ENCODE data around the gene TRAPPC2L. TPM values are rescaled to one million over a fixed set of nuclear protein-coding genes. Genes with fewer than 3 reads are reported as not detected.

TRAPPC2L gene
- total RNA-seq, 1 experiment from 2014 or later: 94.1 TPM

GRCh38 chr16:88831838-88832237 is 25.1 kb upstream of the TRAPPC2L start:
- DNase-seq (ENCODE audit: low read depth, low spot score) (no peak), ATAC-seq (peak; percentile 63)
- Histone ChIP-seq H3K9ac (ENCODE audit: low read length) (no peak overlapping the region), H4K20me1 (ENCODE audit: insufficient read depth) (no peaks in the 10 kb centered on the region), H3K27me3 (ENCODE audit: insufficient read depth, low read length) (no peaks in the 10 kb centered on the region), H3K4me1 (ENCODE audit: control insufficient read depth in 1 of 2, insufficient read depth in 2 of 2, low read length in 2 of 2) (peaks cover 0 to 4% of the 10 kb centered on the region in 2 experiments; a peak in 1 of 4 replicates), H2AFZ (ENCODE audit: low read depth, low read length, poor library complexity, severe bottlenecking) (no peak overlapping the region), H3K4me3 (replicated peaks in 1 of 2; ENCODE audit: low read depth in 1 of 2, low read length in 2 of 2) (no peak overlapping the region), H3K4me2 (ENCODE audit: low read length) (no peak overlapping the region), H3K9me3 (ENCODE audit: control insufficient read depth in 1 of 2, insufficient read depth in 1 of 2, low read depth in 1 of 2, low read length in 2 of 2) (no peaks in the 10 kb centered on the region), H3K36me3 (ENCODE audit: control insufficient read depth in 1 of 2, insufficient read depth in 2 of 2, low read length in 2 of 2) (no peaks in the 10 kb centered on the region), H3K9me2 (ENCODE audit: insufficient read depth) (no peaks in the 10 kb centered on the region), H3K79me2 (ENCODE audit: insufficient read depth, low read length) (no peaks in the 10 kb centered on the region), H3K27ac (ENCODE audit: low read depth, low read length) (no peak overlapping the region)
- POLR2A ChIA-PET: no interaction called here
- TF ChIP-seq CTCF (IDR thresholded peaks at IDR 0.05 in 2 of 3, conservative IDR thresholded peaks at IDR 0.05 in 1 of 3; ENCODE audit: borderline replicate concordance in 1 of 3, insufficient read depth in 1 of 3, low read depth in 2 of 3, low read length in 2 of 3) (peak in 2 of 3 experiments; percentile 13 to 18; a peak in 3 of 6 replicates), SIN3A (IDR thresholded peaks at IDR 0.05; ENCODE audit: low read depth) (no peak), RAD21 (IDR thresholded peaks at IDR 0.05; ENCODE audit: low read depth) (no peak), EZH2 (IDR thresholded peaks at IDR 0.05) (no peak)
- CTCF ChIA-PET: no interaction called here
- BruUV-seq (replicated peaks): no TSS peak
- intact Hi-C loops (cut with micrococcal nuclease): no loop called here
- RAD21 ChIA-PET (ENCODE audit: low non-redundant PET in 1 of 2, low total read pairs in 2 of 2, uncharacterized antibody in 2 of 2, unreplicated experiment in 2 of 2): no interaction called here

DNA sequence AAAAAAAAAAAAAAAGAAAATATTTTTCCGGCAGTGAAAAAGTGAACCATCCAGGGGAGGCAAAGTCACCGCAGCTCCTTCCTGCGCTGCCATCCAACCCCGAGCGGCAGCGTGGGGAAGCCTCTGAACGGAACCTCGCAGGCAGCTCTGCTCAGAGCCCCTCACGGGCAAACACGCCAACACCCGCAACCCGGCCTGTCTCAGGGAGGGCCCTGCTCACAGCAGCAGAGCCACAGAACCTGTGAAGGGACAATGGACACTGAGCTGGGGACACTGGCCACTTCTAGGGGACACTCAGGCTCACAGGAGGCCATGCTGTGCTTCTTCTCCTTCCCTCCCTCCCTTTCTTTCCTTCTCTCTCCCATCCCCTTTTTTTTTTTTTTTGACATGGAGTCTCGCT is 23.8 kb upstream of the TRAPPC2L start:
- no peaks in the 10 kb centered on the region for H3K79me2 ChIP-seq (ENCODE audit: insufficient read depth, low read length)
- no TSS peak for BruUV-seq (replicated peaks)
- POLR2A ChIA-PET: no interaction called here

More for the DNA sequence above, 23.8 kb upstream of the TRAPPC2L start:
- intact Hi-C loops (cut with micrococcal nuclease): no loop called here
- H2AFZ ChIP-seq (ENCODE audit: low read depth, low read length, poor library complexity, severe bottlenecking): no peak overlapping the region
- ChIA-PET CTCF (interaction anchor here (1.1 kb wide), 1 partner anchor 25 kb away, joined by 4 read pairs; no protein-coding TSS in a partner anchor), RAD21 (ENCODE audit: low non-redundant PET in 1 of 2, low total read pairs in 2 of 2, uncharacterized antibody in 2 of 2, unreplicated experiment in 2 of 2) (no interaction called here)
- H3K4me2 ChIP-seq (ENCODE audit: low read length): no peak overlapping the region
- no peaks in the 10 kb centered on the region for H3K27me3 ChIP-seq (ENCODE audit: insufficient read depth, low read length)
- peaks cover 0 to 4% of the 10 kb centered on the region in 2 experiments; a peak in 1 of 4 replicates for H3K4me1 ChIP-seq (ENCODE audit: control insufficient read depth in 1 of 2, insufficient read depth in 2 of 2, low read length in 2 of 2)
- DNase-seq (ENCODE audit: low read depth, low spot score): no peak
- no peak for ATAC-seq
- no peaks in the 10 kb centered on the region for H3K9me2 ChIP-seq (ENCODE audit: insufficient read depth)
- no peaks in the 10 kb centered on the region for H4K20me1 ChIP-seq (ENCODE audit: insufficient read depth)
- no peak overlapping the region for H3K9ac ChIP-seq (ENCODE audit: low read length)
- H3K4me3 ChIP-seq (replicated peaks in 1 of 2; ENCODE audit: low read depth in 1 of 2, low read length in 2 of 2): no peak overlapping the region
- no peaks in the 10 kb centered on the region for H3K9me3 ChIP-seq (ENCODE audit: control insufficient read depth in 1 of 2, insufficient read depth in 1 of 2, low read depth in 1 of 2, low read length in 2 of 2)
- H3K27ac ChIP-seq (ENCODE audit: low read depth, low read length): no peak overlapping the region
- H3K36me3 ChIP-seq (ENCODE audit: control insufficient read depth in 1 of 2, insufficient read depth in 2 of 2, low read length in 2 of 2): no peaks in the 10 kb centered on the region
- TF ChIP-seq CTCF (IDR thresholded peaks at IDR 0.05 in 2 of 3, conservative IDR thresholded peaks at IDR 0.05 in 1 of 3; ENCODE audit: borderline replicate concordance in 1 of 3, insufficient read depth in 1 of 3, low read depth in 2 of 3, low read length in 2 of 3): no peak
- TF ChIP-seq POLR2A (IDR thresholded peaks at IDR 0.05; ENCODE audit: borderline replicate concordance, extremely low read depth, insufficient read depth, insufficient read length): no peak
- TF ChIP-seq ZBTB33 (IDR thresholded peaks at IDR 0.05; ENCODE audit: extremely low read depth, insufficient replicate concordance, low read length): no peak
- no peak for TF ChIP-seq SP1 (IDR thresholded peaks at IDR 0.05; ENCODE audit: low read depth)

Data from HCT116 (cell line).